Endothelial cell of umbilical vein (primary cell): Measurements from ENCODE around the gene RHOF. TPM values are rescaled to one million over a fixed set of nuclear protein-coding genes. Genes with fewer than 3 reads are reported as not detected.

ENCODE experiments used
- BruUV-seq: library from RNA; stranded (reverse); fragments of 400-500 nt; replicated peaks from 2 replicates; lab custom pipeline; 2021; lab: Mats Ljungman, UMichigan
- CTCF ChIA-PET: fragments of 300-600, 350-600 bp; sonication (Branson Sonifier 250); formaldehyde crosslinking; loops from one replicate; lab custom pipeline; 2021; ENCODE audit warnings: antibody characterized with exemption, inconsistent platforms; lab: Charles Lee
- POLR2A ChIA-PET: fragments of 300-600, 350-600 bp; sonication (Branson Sonifier 250); formaldehyde crosslinking; loops from one replicate; lab custom pipeline; 2021; ENCODE audit warnings: antibody characterized with exemption, inconsistent platforms; lab: Charles Lee
- DNase-seq: peaks from one replicate; pipeline ENCODE4 v3.0.0-alpha.2; 2011; ENCODE audit warnings: low read depth, low spot score
- FAIRE-seq: peaks from 2 replicates; lab custom pipeline; 2011; peaks lifted over from hg19 to GRCh38; lab: Jason Lieb, UNC
- H2AFZ ChIP-seq: 2 replicates; pipeline ENCODE4 v1.6.0; 2012; ENCODE audit warnings: low read depth, low read length, control low read depth, inconsistent platforms
- H3K27ac ChIP-seq: 2 replicates; pipeline ENCODE4 v1.5.1; 2011; ENCODE audit warnings: low read depth, mild to moderate bottlenecking, control low read depth, low read length, moderate library complexity; ENCODE audit not compliant: insufficient read depth
- H3K27me3 ChIP-seq, 2 experiments: 2 replicates each; pipeline versions ENCODE4 v1.6.0 to v1.6.1; 2011; ENCODE audit warnings: low read length in 2 of 2, mixed read lengths in 1 of 2; ENCODE audit not compliant: control insufficient read depth in 2 of 2, insufficient read depth in 2 of 2
- H3K36me3 ChIP-seq, 2 experiments: 2 replicates in 1 of 2; 3 replicates in 1 of 2; pipeline ENCODE4 v1.5.1; 2011; ENCODE audit warnings: low read length in 2 of 2, mild to moderate bottlenecking in 1 of 2, moderate library complexity in 1 of 2; ENCODE audit not compliant: control insufficient read depth in 2 of 2, insufficient read depth in 2 of 2; ENCODE audit errors: extremely low read depth in 1 of 2
- H3K4me1 ChIP-seq: 3 replicates; pipeline ENCODE4 v1.5.1; 2011; ENCODE audit warnings: mild to moderate bottlenecking, low read length; ENCODE audit not compliant: control insufficient read depth, insufficient read depth; ENCODE audit errors: extremely low read depth
- H3K4me2 ChIP-seq: 2 replicates; pipeline ENCODE4 v1.6.1; 2011; ENCODE audit warnings: low read length, control low read depth, mixed read lengths; ENCODE audit not compliant: insufficient read depth
- H3K4me3 ChIP-seq, 3 experiments: fragments of 200-600 bp in 1 of 3; sonication (generic), shearing (Covaris generic) in 1 of 3; replicated peaks in 1 of 3; 2 replicates each; pipeline ENCODE4 v1.5.1; 2011 to 2016; ENCODE audit warnings: control low read depth in 3 of 3, low read length in 3 of 3, mild to moderate bottlenecking in 2 of 3, inconsistent platforms in 1 of 3, low read depth in 1 of 3, moderate library complexity in 1 of 3; ENCODE audit not compliant: insufficient read depth in 1 of 3
- H3K79me2 ChIP-seq: 2 replicates; pipeline ENCODE4 v1.6.0; 2012; ENCODE audit warnings: low read length, inconsistent platforms; ENCODE audit not compliant: control insufficient read depth, insufficient read depth
- H3K9ac ChIP-seq: replicated peaks from 2 replicates; pipeline ENCODE3; 2011; ENCODE audit warnings: low read length, control low read depth; ENCODE audit not compliant: insufficient read depth; ENCODE audit errors: extremely low read depth
- H3K9me1 ChIP-seq: replicated peaks from 3 replicates; pipeline ENCODE4 v1.6.0; 2011; ENCODE audit warnings: mild to moderate bottlenecking, low read length; ENCODE audit not compliant: control insufficient read depth, insufficient read depth; ENCODE audit errors: extremely low read depth
- H3K9me3 ChIP-seq: replicated peaks from 2 replicates; pipeline ENCODE4 v1.5.1; 2012; ENCODE audit warnings: low read length, inconsistent platforms; ENCODE audit not compliant: control insufficient read depth, insufficient read depth
- H4K20me1 ChIP-seq: replicated peaks from 2 replicates; pipeline ENCODE3; 2011; ENCODE audit warnings: mild to moderate bottlenecking, low read length; ENCODE audit not compliant: control insufficient read depth, insufficient read depth; ENCODE audit errors: extremely low read depth
- EZH2 ChIP-seq: IDR thresholded peaks from 2 replicates; pipeline ENCODE4 v1.6.1; 2012; ENCODE audit warnings: borderline replicate concordance, low read depth, mild to moderate bottlenecking, moderate library complexity, low read length, inconsistent platforms; ENCODE audit not compliant: severe bottlenecking
- FOS ChIP-seq: IDR thresholded peaks from 2 replicates; pipeline ENCODE4 v1.6.1; 2011; ENCODE audit warnings: mild to moderate bottlenecking, low read length, moderate library complexity, borderline replicate concordance; ENCODE audit not compliant: insufficient read depth
- GATA2 ChIP-seq: IDR thresholded peaks from 2 replicates; pipeline ENCODE4 v1.7.0; 2011; ENCODE audit warnings: low read depth, mild to moderate bottlenecking, moderate library complexity, mixed read lengths, low read length; ENCODE audit not compliant: insufficient read length, insufficient read depth
- JUN ChIP-seq: IDR thresholded peaks from 2 replicates; pipeline ENCODE4 v1.6.1; 2011; ENCODE audit warnings: borderline replicate concordance, low read depth; ENCODE audit not compliant: insufficient read length, insufficient read depth
- MYC ChIP-seq: IDR thresholded peaks from one replicate; pipeline ENCODE4 v1.6.1; 2011; ENCODE audit warnings: mild to moderate bottlenecking, low read depth, low read length
- POLR2A ChIP-seq: IDR thresholded peaks from 2 replicates; pipeline ENCODE4 v1.6.1; 2012; ENCODE audit warnings: low read depth, mild to moderate bottlenecking, control low read depth, low read length
- POLR2AphosphoS5 ChIP-seq: IDR thresholded peaks from 2 replicates; pipeline ENCODE4 v1.6.1; 2012; ENCODE audit warnings: low read depth, mild to moderate bottlenecking, control low read depth, low read length, moderate library complexity; ENCODE audit not compliant: insufficient read depth
- dilution Hi-C: fragments of 300-500 bp; cut with MboI; formaldehyde crosslinking; loops from one replicate; pipeline ENCODE4 v1.15.0; 2019; ENCODE audit warnings: low sequenced_read_pairs; ENCODE audit not compliant: extremely low pct_ligation_motif_present
- intact Hi-C: fragments of 100-400 bp; cut with micrococcal nuclease; formaldehyde crosslinking; loops from one replicate; pipeline ENCODE4 v1.10.0; 2022
- polyA plus RNA-seq, 4 experiments: library from polyadenylated mRNA; depleted of rRNA in 3 of 4; stranded (reverse) in 3 of 4; unstranded in 1 of 4; fragments of >200 nt; gene quantifications; 2 replicates each; pipeline versions ENCODE4 v1.2.1 to v1.2.3, GENCODE V29; 2011 to 2012; ENCODE audit warnings: missing spikeins in 1 of 4
- total RNA-seq: library from RNA; stranded (reverse); gene quantifications from 2 replicates; pipeline ENCODE4 v1.2.3, GENCODE V29; 2021
- TF ChIP-seq, protein P1 (sequence below): IDR thresholded peaks from 2 replicates; pipeline ENCODE4 v1.6.1; 2011; ENCODE audit not compliant: insufficient read depth, insufficient read length
- TF ChIP-seq, protein P2 (sequence below), 2 donors: IDR thresholded peaks; 1 replicate in 1 of 2; 2 replicates in 1 of 2; pipeline ENCODE4 v1.5.1; 2011; ENCODE audit warnings: low read length in 2 of 2, mild to moderate bottlenecking in 2 of 2, moderate library complexity in 2 of 2, control low read depth in 1 of 2, inconsistent platforms in 1 of 2, low read depth in 1 of 2; ENCODE audit not compliant: insufficient read depth in 1 of 2; ENCODE audit errors: extremely low read depth in 1 of 2

RHOF gene
- total and polyA plus RNA-seq, 2 donors (not counting 3 experiments of a cell fraction or from before 2014, with no cell fraction given) = 9.3 to 22.3 TPM

DNA sequence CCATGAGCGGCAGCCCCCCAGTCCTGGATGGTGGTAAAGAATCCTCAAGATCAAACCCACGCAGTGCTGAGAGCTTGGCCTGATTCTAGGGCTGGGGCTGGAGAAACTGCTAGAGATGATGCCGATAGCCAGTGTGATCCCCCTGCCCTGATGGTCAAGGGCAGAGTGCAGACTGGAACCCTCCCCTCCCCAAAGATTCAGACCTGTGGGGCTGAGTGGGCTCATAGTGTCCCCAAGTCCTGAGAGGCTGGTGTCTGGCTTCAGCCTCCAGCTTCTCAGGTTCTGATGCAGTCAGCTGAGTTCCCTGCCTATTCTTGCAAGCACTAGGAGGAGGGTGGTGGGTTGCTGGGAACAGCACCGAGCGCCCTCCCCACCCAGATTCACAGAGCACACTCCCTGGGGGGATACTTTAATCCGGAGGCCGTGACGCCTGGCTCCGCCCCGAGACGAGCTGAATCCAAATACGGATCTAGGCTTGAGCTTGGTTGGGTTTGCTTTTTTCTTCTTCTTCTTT lies 11.9 kb downstream of the RHOF start:
- DNase-seq = no peak
- no TSS peak for BruUV-seq
- no peak overlapping the region for H3K27ac ChIP-seq
- H3K4me2 ChIP-seq = no peak overlapping the region
- intact Hi-C loops = no loop called here
- dilution Hi-C loops = no loop called here
- no peaks in the 10 kb centered on the region for H3K9me3 ChIP-seq
- H4K20me1 ChIP-seq = no peaks in the 10 kb centered on the region
- H2AFZ ChIP-seq = no peak overlapping the region
- no peaks in the 10 kb centered on the region for H3K27me3 ChIP-seq
- no peak overlapping the region for H3K9ac ChIP-seq
- no peaks in the 10 kb centered on the region for H3K79me2 ChIP-seq
- H3K36me3 ChIP-seq = no peaks in the 10 kb centered on the region
- no peak overlapping the region for H3K4me3 ChIP-seq
- H3K9me1 ChIP-seq = no peaks in the 10 kb centered on the region
- FAIRE-seq = no peak
- ChIA-PET POLR2A (interaction anchor here (0.6 kb wide), 1 partner anchor 60 kb away, joined by 11 read pairs; no protein-coding TSS in a partner anchor), CTCF (interaction anchor here (0.9 to 10.2 kb wide), 5 partner anchors 12 to 229 kb away, joined by 3 to 173 read pairs (median 4); partner anchors contain the start of gene RHOF)
- H3K4me1 ChIP-seq = peaks cover 11% of the 10 kb centered on the region
- TF ChIP-seq GATA2 (no peak), EZH2 (no peak), MYC (no peak), POLR2A (no peak), POLR2AphosphoS5 (no peak), FOS (no peak), JUN (no peak)
- TF ChIP-seq, protein P1, sequence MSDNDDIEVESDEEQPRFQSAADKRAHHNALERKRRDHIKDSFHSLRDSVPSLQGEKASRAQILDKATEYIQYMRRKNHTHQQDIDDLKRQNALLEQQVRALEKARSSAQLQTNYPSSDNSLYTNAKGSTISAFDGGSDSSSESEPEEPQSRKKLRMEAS = no peak
- TF ChIP-seq, protein P2, sequence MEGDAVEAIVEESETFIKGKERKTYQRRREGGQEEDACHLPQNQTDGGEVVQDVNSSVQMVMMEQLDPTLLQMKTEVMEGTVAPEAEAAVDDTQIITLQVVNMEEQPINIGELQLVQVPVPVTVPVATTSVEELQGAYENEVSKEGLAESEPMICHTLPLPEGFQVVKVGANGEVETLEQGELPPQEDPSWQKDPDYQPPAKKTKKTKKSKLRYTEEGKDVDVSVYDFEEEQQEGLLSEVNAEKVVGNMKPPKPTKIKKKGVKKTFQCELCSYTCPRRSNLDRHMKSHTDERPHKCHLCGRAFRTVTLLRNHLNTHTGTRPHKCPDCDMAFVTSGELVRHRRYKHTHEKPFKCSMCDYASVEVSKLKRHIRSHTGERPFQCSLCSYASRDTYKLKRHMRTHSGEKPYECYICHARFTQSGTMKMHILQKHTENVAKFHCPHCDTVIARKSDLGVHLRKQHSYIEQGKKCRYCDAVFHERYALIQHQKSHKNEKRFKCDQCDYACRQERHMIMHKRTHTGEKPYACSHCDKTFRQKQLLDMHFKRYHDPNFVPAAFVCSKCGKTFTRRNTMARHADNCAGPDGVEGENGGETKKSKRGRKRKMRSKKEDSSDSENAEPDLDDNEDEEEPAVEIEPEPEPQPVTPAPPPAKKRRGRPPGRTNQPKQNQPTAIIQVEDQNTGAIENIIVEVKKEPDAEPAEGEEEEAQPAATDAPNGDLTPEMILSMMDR (IDR thresholded peaks at IDR 0.05; ENCODE audit: extremely low read depth in 1 of 2, insufficient read depth in 1 of 2, low read depth in 1 of 2, low read length in 2 of 2) = no peak
